Measurements from ENCODE around the gene USO1. TPM values are rescaled to one million over a fixed set of nuclear protein-coding genes. Genes with fewer than 3 reads are reported as not detected.
"Not testable (repeated sequence)": the region's sequence is repeated elsewhere in the genome, so short reads cannot be mapped to it uniquely, and the experiment has no call there.

Gene USO1
- total and polyA plus RNA-seq, 2 donors (not counting 3 experiments of a cell fraction or from before 2014, with no cell fraction given) = 29.1 to 66.0 TPM

DNA sequence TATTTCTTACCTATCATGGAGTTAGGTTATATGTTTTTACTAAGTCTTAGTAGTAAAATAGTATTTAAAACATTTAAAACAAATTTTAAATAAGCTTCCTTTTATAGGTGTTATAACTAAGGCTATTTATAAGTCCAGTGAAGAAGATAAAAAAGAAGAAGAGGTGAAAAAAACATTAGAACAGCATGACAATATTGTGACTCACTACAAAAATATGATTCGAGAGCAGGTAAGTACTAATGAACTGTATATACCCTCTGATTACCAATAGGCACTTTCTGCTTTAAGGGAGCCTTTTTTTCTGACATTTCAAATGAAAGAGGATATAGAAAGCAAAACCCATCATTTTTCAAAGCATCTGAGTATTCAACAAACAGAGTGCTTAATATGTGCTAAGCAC is 76.6 kb downstream of the USO1 start:
- H3K4me3 ChIP-seq (replicated peaks in 1 of 3; ENCODE audit: insufficient read depth in 1 of 3, low read depth in 1 of 3, low read length in 3 of 3) = no peak overlapping the region
- FAIRE-seq (peak; percentile 28), DNase-seq (ENCODE audit: low read depth, low spot score) (peak; percentile 19)
- H3K36me3 ChIP-seq (ENCODE audit: control insufficient read depth in 2 of 2, extremely low read depth in 1 of 2, insufficient read depth in 2 of 2, low read length in 2 of 2) = peaks cover 0 to 10% of the 10 kb centered on the region in 2 experiments
- H4K20me1 ChIP-seq (replicated peaks; ENCODE audit: control insufficient read depth, extremely low read depth, insufficient read depth, low read length) = no peaks in the 10 kb centered on the region
- no peaks in the 10 kb centered on the region for H3K9me3 ChIP-seq (replicated peaks; ENCODE audit: control insufficient read depth, insufficient read depth, low read length)
- no peaks in the 10 kb centered on the region for H3K27me3 ChIP-seq (ENCODE audit: control insufficient read depth in 2 of 2, insufficient read depth in 2 of 2, low read length in 2 of 2)
- POLR2A ChIA-PET = no interaction called here
- no peak overlapping the region for H3K9ac ChIP-seq (replicated peaks; ENCODE audit: extremely low read depth, insufficient read depth, low read length)
- H3K27ac ChIP-seq (ENCODE audit: insufficient read depth, low read depth, low read length) = no peak overlapping the region
- no peak overlapping the region for H3K4me2 ChIP-seq (ENCODE audit: insufficient read depth, low read length)
- BruUV-seq (replicated peaks) = no TSS peak
- CTCF ChIA-PET = interaction anchor here (0.6 to 1.3 kb wide), 3 partner anchors 47 to 68 kb away, joined by 4 to 6 read pairs (median 4); no protein-coding TSS in a partner anchor
- intact Hi-C loops (cut with micrococcal nuclease) (loop anchor here (10.0 kb wide), 1 partner anchor 184 kb away; no protein-coding TSS in a partner anchor), dilution Hi-C loops (cut with MboI; ENCODE audit: extremely low pct_ligation_motif_present, low sequenced_read_pairs) (no loop called here)
- H3K4me1 ChIP-seq (ENCODE audit: control insufficient read depth, extremely low read depth, insufficient read depth, low read length) = peaks cover 7% of the 10 kb centered on the region
- H3K9me1 ChIP-seq (replicated peaks; ENCODE audit: control insufficient read depth, extremely low read depth, insufficient read depth, low read length) = no peaks in the 10 kb centered on the region
- H3K79me2 ChIP-seq (ENCODE audit: control insufficient read depth, insufficient read depth, low read length) = no peaks in the 10 kb centered on the region
- no peak overlapping the region for H2AFZ ChIP-seq (ENCODE audit: low read depth, low read length)
- TF ChIP-seq JUN (IDR thresholded peaks at IDR 0.05; ENCODE audit: borderline replicate concordance, insufficient read depth, insufficient read length, low read depth) (peak; percentile 34), POLR2A (IDR thresholded peaks at IDR 0.05; ENCODE audit: low read depth, low read length) (no peak), GATA2 (IDR thresholded peaks at IDR 0.05; ENCODE audit: insufficient read depth, insufficient read length, low read depth, low read length) (no peak), POLR2AphosphoS5 (IDR thresholded peaks at IDR 0.05; ENCODE audit: insufficient read depth, low read depth, low read length) (no peak), FOS (IDR thresholded peaks at IDR 0.05; ENCODE audit: borderline replicate concordance, insufficient read depth, low read length) (peak; percentile 50), EZH2 (IDR thresholded peaks at IDR 0.05; ENCODE audit: borderline replicate concordance, low read depth, low read length, severe bottlenecking) (no peak), MYC (IDR thresholded peaks at IDR 0.05; ENCODE audit: low read depth, low read length) (no peak)
- TF ChIP-seq, protein P1, sequence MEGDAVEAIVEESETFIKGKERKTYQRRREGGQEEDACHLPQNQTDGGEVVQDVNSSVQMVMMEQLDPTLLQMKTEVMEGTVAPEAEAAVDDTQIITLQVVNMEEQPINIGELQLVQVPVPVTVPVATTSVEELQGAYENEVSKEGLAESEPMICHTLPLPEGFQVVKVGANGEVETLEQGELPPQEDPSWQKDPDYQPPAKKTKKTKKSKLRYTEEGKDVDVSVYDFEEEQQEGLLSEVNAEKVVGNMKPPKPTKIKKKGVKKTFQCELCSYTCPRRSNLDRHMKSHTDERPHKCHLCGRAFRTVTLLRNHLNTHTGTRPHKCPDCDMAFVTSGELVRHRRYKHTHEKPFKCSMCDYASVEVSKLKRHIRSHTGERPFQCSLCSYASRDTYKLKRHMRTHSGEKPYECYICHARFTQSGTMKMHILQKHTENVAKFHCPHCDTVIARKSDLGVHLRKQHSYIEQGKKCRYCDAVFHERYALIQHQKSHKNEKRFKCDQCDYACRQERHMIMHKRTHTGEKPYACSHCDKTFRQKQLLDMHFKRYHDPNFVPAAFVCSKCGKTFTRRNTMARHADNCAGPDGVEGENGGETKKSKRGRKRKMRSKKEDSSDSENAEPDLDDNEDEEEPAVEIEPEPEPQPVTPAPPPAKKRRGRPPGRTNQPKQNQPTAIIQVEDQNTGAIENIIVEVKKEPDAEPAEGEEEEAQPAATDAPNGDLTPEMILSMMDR (IDR thresholded peaks at IDR 0.05; ENCODE audit: extremely low read depth in 1 of 2, insufficient read depth in 1 of 2, low read depth in 1 of 2, low read length in 2 of 2) = no peak
- TF ChIP-seq, protein P2, sequence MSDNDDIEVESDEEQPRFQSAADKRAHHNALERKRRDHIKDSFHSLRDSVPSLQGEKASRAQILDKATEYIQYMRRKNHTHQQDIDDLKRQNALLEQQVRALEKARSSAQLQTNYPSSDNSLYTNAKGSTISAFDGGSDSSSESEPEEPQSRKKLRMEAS (IDR thresholded peaks at IDR 0.05; ENCODE audit: insufficient read depth, insufficient read length) = no peak

DNA sequence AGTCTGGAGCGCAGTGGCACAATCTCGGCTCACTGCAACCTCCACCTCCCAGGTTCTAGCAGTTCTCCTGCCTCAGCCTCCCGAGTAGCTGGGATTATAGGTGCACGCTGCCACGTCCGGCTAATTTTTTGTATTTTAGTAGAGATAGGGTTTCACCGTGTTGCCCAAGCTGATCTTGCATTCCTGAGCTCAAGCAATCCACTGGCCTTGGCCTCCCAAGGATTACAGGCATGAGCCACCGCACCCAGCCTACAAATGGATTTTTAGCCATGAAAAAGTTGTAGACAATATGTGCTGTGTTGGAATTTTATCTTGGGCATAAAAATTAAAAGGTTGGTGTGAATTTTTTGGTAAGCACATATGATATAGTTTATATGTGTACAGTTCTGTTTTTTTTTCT is 81.7 kb downstream of the USO1 start:
- DNase-seq (ENCODE audit: low read depth, low spot score); H3K9me3 ChIP-seq (replicated peaks; ENCODE audit: control insufficient read depth, insufficient read depth, low read length); FAIRE-seq; CTCF ChIA-PET; H3K27ac ChIP-seq (ENCODE audit: insufficient read depth, low read depth, low read length); H4K20me1 ChIP-seq (replicated peaks; ENCODE audit: control insufficient read depth, extremely low read depth, insufficient read depth, low read length); BruUV-seq (replicated peaks); H3K4me2 ChIP-seq (ENCODE audit: insufficient read depth, low read length); H3K4me1 ChIP-seq (ENCODE audit: control insufficient read depth, extremely low read depth, insufficient read depth, low read length); dilution Hi-C loops (cut with MboI; ENCODE audit: extremely low pct_ligation_motif_present, low sequenced_read_pairs); H2AFZ ChIP-seq (ENCODE audit: low read depth, low read length); H3K9ac ChIP-seq (replicated peaks; ENCODE audit: extremely low read depth, insufficient read depth, low read length); H3K79me2 ChIP-seq (ENCODE audit: control insufficient read depth, insufficient read depth, low read length); H3K27me3 ChIP-seq (ENCODE audit: control insufficient read depth in 2 of 2, insufficient read depth in 2 of 2, low read length in 2 of 2); H3K9me1 ChIP-seq (replicated peaks; ENCODE audit: control insufficient read depth, extremely low read depth, insufficient read depth, low read length); H3K4me3 ChIP-seq (replicated peaks in 1 of 3; ENCODE audit: insufficient read depth in 1 of 3, low read depth in 1 of 3, low read length in 3 of 3): not testable (repeated sequence)
- intact Hi-C loops (cut with micrococcal nuclease) = loop anchor here (10.0 kb wide), 1 partner anchor 179 kb away; no protein-coding TSS in a partner anchor
- POLR2A ChIA-PET = interaction anchor here (0.7 kb wide), 1 partner anchor 195 kb away, joined by 3 read pairs; no protein-coding TSS in a partner anchor
- peaks cover 6 to 17% of the 10 kb centered on the region in 2 experiments for H3K36me3 ChIP-seq (ENCODE audit: control insufficient read depth in 2 of 2, extremely low read depth in 1 of 2, insufficient read depth in 2 of 2, low read length in 2 of 2)
